Heart right ventricle (tissue), 16 donors: Measurements from ENCODE around the gene OR1D5. TPM values are rescaled to one million over a fixed set of nuclear protein-coding genes. Genes with fewer than 3 reads are reported as not detected.

ENCODE experiments used
- ATAC-seq, 8 donors: fragments of 200-7000 bp; cut with Tn5 transposase; one replicate each; pipeline ENCODE4 v1.9.1; 2020; ENCODE audit warnings: mild to moderate bottlenecking in 8 of 8, moderate library complexity in 8 of 8, moderate number of reproducible peaks in 1 of 8
- DNase-seq, 2 donors: peaks; one replicate each; pipeline ENCODE4 v3.0.0-alpha.2; 2020
- H3K27ac ChIP-seq, 10 donors: fragments of 200-600 bp; sonication (generic) in 2 of 10; one replicate each; pipeline versions ENCODE4 v1.5.0 to v1.8.0; 2020 to 2022; ENCODE audit warnings: mild to moderate bottlenecking in 3 of 10
- H3K27me3 ChIP-seq, 7 donors: fragments of 200-600 bp; one replicate each; pipeline ENCODE4 v1.8.0; 2021 to 2022; ENCODE audit warnings: mild to moderate bottlenecking in 2 of 7
- H3K36me3 ChIP-seq, 9 donors: fragments of 200-600 bp; sonication (generic) in 1 of 9; one replicate each; pipeline versions ENCODE4 v1.5.0 to v1.8.0; 2020 to 2022; ENCODE audit warnings: mild to moderate bottlenecking in 2 of 9
- H3K4me1 ChIP-seq, 9 donors: fragments of 200-600 bp; sonication (generic) in 1 of 9; one replicate each; pipeline versions ENCODE4 v1.5.0 to v1.8.0; 2020 to 2022; ENCODE audit warnings: mild to moderate bottlenecking in 4 of 9
- H3K4me3 ChIP-seq, 10 donors: fragments of 200-600 bp; sonication (generic) in 2 of 10; one replicate each; pipeline versions ENCODE4 v1.5.0 to v1.8.0; 2020 to 2022; ENCODE audit warnings: mild to moderate bottlenecking in 7 of 10, moderate library complexity in 2 of 10
- H3K9me3 ChIP-seq, 11 donors: fragments of 200-600 bp in 10 of 11; sonication (generic) in 2 of 11; one replicate each; pipeline versions ENCODE4 v1.5.0 to v1.8.0; 2013 to 2022; ENCODE audit warnings: mild to moderate bottlenecking in 2 of 11, control low read depth in 1 of 11, moderate library complexity in 1 of 11
- WGBS, 2 donors: extraction: QIAGEN DNeasy Blood & Tissue Kit; methylation state at CpG; one replicate each; pipeline ENCODE4 v1.1.7; 2013; ENCODE audit warnings: inconsistent platforms in 1 of 2; 5-methylcytosine and 5-hydroxymethylcytosine counted together
- intact Hi-C, 10 donors: fragments of 100-400 bp; cut with DNase I; formaldehyde crosslinking; loops; one replicate each; pipeline versions ENCODE4 v1.11.1 to v1.14.2; 2022
- polyA plus RNA-seq, 2 donors: library from polyadenylated mRNA; stranded (reverse); fragments of 200-250 nt; gene quantifications; one replicate each; pipeline ENCODE4 v1.2.3, GENCODE V29; 2013
- total RNA-seq, 10 donors: library from RNA; stranded (reverse); fragmentation: NEBNext Ultra II Directional in 3 of 10; extraction: Animal tissue kit (Norgen Biotek cat#: 25700) in 3 of 10; gene quantifications; one replicate each; pipeline versions ENCODE4 v1.2.1 to v1.2.4, GENCODE V29; 2021 to 2023
- TF ChIP-seq, protein P1 (sequence below), 9 donors: fragments of 200-600 bp; sonication (generic) in 2 of 9; IDR thresholded peaks; one replicate each; pipeline versions ENCODE4 v1.5.0 to v1.8.0; 2021 to 2022; ENCODE audit warnings: antibody characterized with exemption in 9 of 9, mild to moderate bottlenecking in 5 of 9, moderate library complexity in 1 of 9
- donor health status: Arrhythmogenic right ventricular cardiomyopathy.
- donor health status: ischemic (EF 13 %, LVEDD 7.1; RV severe dilation, severe dysfunction).
- donor health status: healthy with polysubstance abuse.
- donor health status: DM: no; HTN: yes; CAD: no.
- donor health status: DM: no; HTN: no; CAD: no.
- donor health status: ischemic (EF 25% LVEDD 6.9; RV normal size, moderate dysfunction).
- donor health status: ischemic (EF 25% LVEDD 5.7; RV mildly dilated, moderate dysfunction).
- donor health status: healthy.
- donor health status: DM: yes; HTN: yes; CAD: no.
- donor health status: Ischemic cardiomyopathy.
- donor health status: ischemic (EF 35%, LVEDD 5.7; RV mildly dilated, moderate dysfunction).
- donor health status: nonischemic (EF 11% LVEDD 7.7; RV severe dilation, severe dysfunction).
- donor health status: DM: yes; HTN: yes; CAD: no.
- donor health status: PGD.
- donor health status: ischemic (EF 29% LVEDD 5.4; RV normal size, mild dysfunction).
- donor health status: nonischemic (EF 23%, LVEDD 6.1; RV moderate dilation, normal function).

The OR1D5 gene
- total and polyA plus RNA-seq, 12 donors = not detected

DNA sequence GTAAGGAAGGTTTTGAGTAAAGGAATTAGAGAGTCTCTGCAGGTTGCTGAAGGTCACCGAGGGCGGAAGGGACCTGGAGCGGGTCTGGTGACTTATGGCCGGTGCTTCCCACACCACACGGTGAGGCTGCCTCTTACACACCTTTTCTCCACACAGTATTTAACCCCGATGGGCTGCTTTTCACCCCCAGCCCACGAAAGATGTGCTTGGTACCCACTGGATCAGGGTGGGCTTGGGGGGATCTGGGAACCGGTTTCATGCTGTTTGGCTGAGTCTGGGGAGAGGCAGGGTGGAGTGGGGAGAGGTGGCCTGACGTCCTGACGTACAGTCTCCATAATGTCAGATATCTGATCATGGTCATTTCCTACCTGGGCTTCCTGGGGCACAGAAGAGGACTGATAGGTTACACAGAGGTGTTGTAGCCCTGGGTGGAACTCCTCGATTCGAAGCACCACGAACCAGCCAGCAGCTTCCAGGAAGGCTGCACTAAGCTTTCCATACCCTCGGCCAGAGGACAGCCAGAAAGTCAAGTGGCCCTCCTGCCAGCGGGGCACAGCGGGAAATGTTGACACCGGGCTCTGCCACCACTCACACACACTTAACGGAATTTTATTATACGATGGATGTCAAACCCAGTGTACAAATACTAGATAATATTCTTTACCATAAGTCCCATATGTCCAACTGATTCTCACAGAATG is 34.0 kb downstream of the OR1D5 start:
- ATAC-seq = peak; percentile 64 to 90 (median 82)
- intact Hi-C loops = no loop called here

DNA sequence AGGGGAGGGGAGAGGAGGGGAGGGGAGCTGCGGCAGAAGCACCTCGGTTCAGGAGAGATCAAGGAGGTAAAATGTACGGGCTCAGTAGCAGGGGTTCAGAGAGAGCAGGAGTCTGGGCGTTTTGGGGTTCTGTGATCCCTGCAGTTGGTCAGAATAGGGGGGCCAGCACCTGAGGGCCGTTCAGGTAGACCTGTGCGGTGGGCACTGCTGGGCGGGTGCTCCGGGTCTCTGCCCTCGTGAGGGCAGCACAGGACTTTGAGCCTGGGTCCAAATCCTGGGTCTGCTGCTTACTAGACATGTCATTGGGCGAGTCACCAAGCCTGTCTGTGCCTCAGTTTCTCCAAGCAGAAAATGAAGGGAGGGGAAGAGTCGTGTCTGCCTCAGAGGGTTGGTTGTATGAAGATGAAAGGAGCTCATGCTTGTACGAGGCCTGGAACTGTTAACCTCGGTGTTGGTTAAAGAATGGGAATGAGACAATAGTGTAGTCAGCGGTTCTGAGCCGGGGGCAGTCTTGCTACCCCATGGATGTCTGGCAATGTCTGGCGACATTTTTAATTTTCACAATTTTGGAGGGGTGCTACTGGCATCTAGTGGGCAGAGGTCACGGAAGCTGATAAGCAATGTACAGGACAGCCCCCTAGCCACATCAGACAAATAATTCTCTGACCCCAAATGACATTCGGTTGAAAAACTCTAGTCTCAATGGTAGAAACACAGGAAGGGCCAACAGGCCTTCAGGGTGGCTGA is 35.4 kb downstream of the OR1D5 start:
- H3K4me1 ChIP-seq = peaks cover 2 to 28% (median 20%) of the 10 kb centered on the region in 9 donors

More for the DNA sequence above, 34.0 kb downstream of the OR1D5 start:
- Histone ChIP-seq H3K9me3 (peaks cover 0 to 3% (median 0%) of the 10 kb centered on the region in 11 donors), H3K27ac (peak overlapping the region; percentile 59 to 91 (median 80)), H3K4me3 (no peak overlapping the region), H3K27me3 (no peaks in the 10 kb centered on the region), H3K4me1 (peaks cover 2 to 28% (median 22%) of the 10 kb centered on the region in 9 donors), H3K36me3 (peaks cover 0 to 22% (median 0%) of the 10 kb centered on the region in 9 donors)
- DNase-seq = peak; percentile 64 to 72
- TF ChIP-seq, protein P1, sequence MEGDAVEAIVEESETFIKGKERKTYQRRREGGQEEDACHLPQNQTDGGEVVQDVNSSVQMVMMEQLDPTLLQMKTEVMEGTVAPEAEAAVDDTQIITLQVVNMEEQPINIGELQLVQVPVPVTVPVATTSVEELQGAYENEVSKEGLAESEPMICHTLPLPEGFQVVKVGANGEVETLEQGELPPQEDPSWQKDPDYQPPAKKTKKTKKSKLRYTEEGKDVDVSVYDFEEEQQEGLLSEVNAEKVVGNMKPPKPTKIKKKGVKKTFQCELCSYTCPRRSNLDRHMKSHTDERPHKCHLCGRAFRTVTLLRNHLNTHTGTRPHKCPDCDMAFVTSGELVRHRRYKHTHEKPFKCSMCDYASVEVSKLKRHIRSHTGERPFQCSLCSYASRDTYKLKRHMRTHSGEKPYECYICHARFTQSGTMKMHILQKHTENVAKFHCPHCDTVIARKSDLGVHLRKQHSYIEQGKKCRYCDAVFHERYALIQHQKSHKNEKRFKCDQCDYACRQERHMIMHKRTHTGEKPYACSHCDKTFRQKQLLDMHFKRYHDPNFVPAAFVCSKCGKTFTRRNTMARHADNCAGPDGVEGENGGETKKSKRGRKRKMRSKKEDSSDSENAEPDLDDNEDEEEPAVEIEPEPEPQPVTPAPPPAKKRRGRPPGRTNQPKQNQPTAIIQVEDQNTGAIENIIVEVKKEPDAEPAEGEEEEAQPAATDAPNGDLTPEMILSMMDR (IDR thresholded peaks at IDR 0.05) = no peak
- WGBS, 2 donors = 49 to 60% methylated on average over 19 of the region's 19 CpGs

GRCh38 chr17:3026856-3027751 is 36.3 kb downstream of the OR1D5 start:
- intact Hi-C loops = no loop called here
- 74 to 77% methylated on average over 31 of the region's 31 CpGs for WGBS, 2 donors
- no peak for DNase-seq
- peaks cover 2 to 28% (median 20%) of the 10 kb centered on the region in 9 donors for H3K4me1 ChIP-seq
- no peaks in the 10 kb centered on the region for H3K27me3 ChIP-seq
- H3K4me3 ChIP-seq = no peak overlapping the region
- H3K27ac ChIP-seq = peak overlapping the region in 1 of 10 donors; percentile 5
- H3K36me3 ChIP-seq = peaks cover 0 to 26% (median 0%) of the 10 kb centered on the region in 9 donors
- ATAC-seq = peak in 2 of 8 donors; percentile 27
- TF ChIP-seq, protein P1 (IDR thresholded peaks at IDR 0.05) = no peak
- peaks cover 0 to 25% (median 11%) of the 10 kb centered on the region in 11 donors for H3K9me3 ChIP-seq

More for the DNA sequence above, 35.4 kb downstream of the OR1D5 start:
- no peaks in the 10 kb centered on the region for H3K27me3 ChIP-seq
- no peak overlapping the region for H3K4me3 ChIP-seq
- H3K9me3 ChIP-seq = peaks cover 0 to 17% (median 4%) of the 10 kb centered on the region in 11 donors
- H3K36me3 ChIP-seq = peaks cover 0 to 23% (median 0%) of the 10 kb centered on the region in 9 donors
- 87 to 89% methylated on average over 18 of the region's 18 CpGs for WGBS, 2 donors
- DNase-seq (no peak), ATAC-seq (no peak)
- TF ChIP-seq, protein P1 (IDR thresholded peaks at IDR 0.05) = no peak
- peak overlapping the region in 3 of 10 donors; percentile 0 to 6 (median 5) for H3K27ac ChIP-seq
- intact Hi-C loops = no loop called here
